Neural cell (in vitro differentiated cells): ENCODE measurements around the gene BOD1.

Experiments used
- EZH2 ChIP-seq: fragments of 200-600, 300-800 bp; shearing (Covaris generic), sonication (generic); IDR thresholded peaks from 2 replicates; pipeline ENCODE4 v1.6.1; 2014; ENCODE audit warnings: antibody characterized with exemption, low read length, borderline replicate concordance, mild to moderate bottlenecking; ENCODE audit not compliant: insufficient read depth, poor library complexity, severe bottlenecking
- RAD21 ChIP-seq: fragments of 450-650 bp; conservative IDR thresholded peaks from 2 replicates; pipeline ENCODE4 v1.6.1; 2014; ENCODE audit warnings: antibody characterized with exemption, mild to moderate bottlenecking, moderate library complexity
- SMC3 ChIP-seq: fragments of 450-650 bp; conservative IDR thresholded peaks from 2 replicates; pipeline ENCODE4 v1.6.1; 2014; ENCODE audit warnings: antibody characterized with exemption, mild to moderate bottlenecking, moderate library complexity; ENCODE audit not compliant: poor library complexity
- TF ChIP-seq, protein P1 (sequence below): fragments of 450-650 bp; IDR thresholded peaks from 2 replicates; pipeline ENCODE4 v1.5.1; 2014; ENCODE audit warnings: antibody characterized with exemption, mild to moderate bottlenecking, moderate library complexity; ENCODE audit not compliant: poor library complexity, severe bottlenecking

DNA sequence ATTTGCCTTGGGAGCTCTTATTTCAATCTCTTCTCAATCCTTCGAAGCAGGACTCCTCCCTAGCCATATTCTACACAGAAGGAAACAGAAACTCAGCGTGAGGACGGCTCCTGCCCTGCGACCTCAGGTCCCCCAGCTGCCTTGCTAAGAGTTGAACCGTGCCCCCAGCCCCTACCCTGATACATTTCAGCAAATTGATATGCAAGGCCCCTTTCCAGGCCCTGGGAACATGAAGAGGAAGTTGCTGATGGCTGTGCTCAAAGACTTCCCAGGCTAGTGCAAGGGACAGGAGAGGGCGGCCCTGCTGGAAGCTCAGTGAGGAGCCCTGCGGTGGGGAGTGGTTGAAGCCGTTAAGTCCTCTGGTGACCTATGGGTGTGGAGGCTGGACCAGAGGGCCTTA, 41.5 kb downstream of the BOD1 start:
- no peak for TF ChIP-seq SMC3
- TF ChIP-seq EZH2, result no peak
- TF ChIP-seq, protein P1, sequence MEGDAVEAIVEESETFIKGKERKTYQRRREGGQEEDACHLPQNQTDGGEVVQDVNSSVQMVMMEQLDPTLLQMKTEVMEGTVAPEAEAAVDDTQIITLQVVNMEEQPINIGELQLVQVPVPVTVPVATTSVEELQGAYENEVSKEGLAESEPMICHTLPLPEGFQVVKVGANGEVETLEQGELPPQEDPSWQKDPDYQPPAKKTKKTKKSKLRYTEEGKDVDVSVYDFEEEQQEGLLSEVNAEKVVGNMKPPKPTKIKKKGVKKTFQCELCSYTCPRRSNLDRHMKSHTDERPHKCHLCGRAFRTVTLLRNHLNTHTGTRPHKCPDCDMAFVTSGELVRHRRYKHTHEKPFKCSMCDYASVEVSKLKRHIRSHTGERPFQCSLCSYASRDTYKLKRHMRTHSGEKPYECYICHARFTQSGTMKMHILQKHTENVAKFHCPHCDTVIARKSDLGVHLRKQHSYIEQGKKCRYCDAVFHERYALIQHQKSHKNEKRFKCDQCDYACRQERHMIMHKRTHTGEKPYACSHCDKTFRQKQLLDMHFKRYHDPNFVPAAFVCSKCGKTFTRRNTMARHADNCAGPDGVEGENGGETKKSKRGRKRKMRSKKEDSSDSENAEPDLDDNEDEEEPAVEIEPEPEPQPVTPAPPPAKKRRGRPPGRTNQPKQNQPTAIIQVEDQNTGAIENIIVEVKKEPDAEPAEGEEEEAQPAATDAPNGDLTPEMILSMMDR, result no peak
- TF ChIP-seq RAD21, result no peak
